ENCODE measurements around the gene KRTAP9-7.
"Not testable (repeated sequence)": the region's sequence is repeated elsewhere in the genome, so short reads cannot be mapped to it uniquely, and the experiment has no call there.

The KRTAP9-7 gene

GRCh38 chr17:41275648-41276190, at the start of gene KRTAP9-7:
TSS of gene KRTAP9-7 (plus strand) at chr17:41275698. CDS start at chr17:41275698, 0 bp downstream.
- not testable (repeated sequence) for DNase-seq (ENCODE audit: low spot score)

GRCh38 chr17:41226051-41226450, 49.4 kb upstream of the KRTAP9-7 start:
- DNase-seq (ENCODE audit: low spot score) = no peak

GRCh38 chr17:41226598-41227095, 48.9 kb upstream of the KRTAP9-7 start, which contains the start of gene KRTAP9-2:
TSS of gene KRTAP9-2 (plus strand) at chr17:41226648. CDS start at chr17:41226655, 7 bp downstream.
- not testable (repeated sequence) for DNase-seq (ENCODE audit: low spot score)

GRCh38 chr17:41230094-41230493, 45.4 kb upstream of the KRTAP9-7 start:
- no peak for DNase-seq (ENCODE audit: low spot score)

GRCh38 chr17:41231731-41232130, 43.8 kb upstream of the KRTAP9-7 start:
- no peak for DNase-seq (ENCODE audit: low spot score)

GRCh38 chr17:41232399-41233105, 42.9 kb upstream of the KRTAP9-7 start, which contains the start of gene KRTAP9-3:
TSS of gene KRTAP9-3 (plus strand) at chr17:41232449. CDS start at chr17:41232502, 53 bp downstream.
- DNase-seq (ENCODE audit: low spot score) = not testable (repeated sequence)

GRCh38 chr17:41237116-41237515, 38.4 kb upstream of the KRTAP9-7 start:
- not testable (repeated sequence) for DNase-seq (ENCODE audit: low spot score)

- not testable (repeated sequence) for DNase-seq (ENCODE audit: low spot score)
Measured at GRCh38 chr17:41237949-41238437, 37.5 kb upstream of the KRTAP9-7 start, which contains the start of gene KRTAP9-8. TSS of gene KRTAP9-8 (plus strand) at chr17:41237999. CDS start at chr17:41238052, 53 bp downstream.

GRCh38 chr17:41246995-41247787, 28.3 kb upstream of the KRTAP9-7 start:
- DNase-seq (ENCODE audit: low spot score) = not testable (repeated sequence)

GRCh38 chr17:41249637-41250240, 25.8 kb upstream of the KRTAP9-7 start, which contains the start of gene KRTAP9-4:
TSS of gene KRTAP9-4 (plus strand) at chr17:41249687. CDS start at chr17:41249721, 34 bp downstream.
- not testable (repeated sequence) for DNase-seq (ENCODE audit: low spot score)

- no peak for DNase-seq (ENCODE audit: low spot score)
Measured at GRCh38 chr17:41251261-41251660, 24.2 kb upstream of the KRTAP9-7 start.

- no peak for DNase-seq (ENCODE audit: low spot score)
Measured at GRCh38 chr17:41254861-41255260, 20.6 kb upstream of the KRTAP9-7 start.

- not testable (repeated sequence) for DNase-seq (ENCODE audit: low spot score)
Measured at GRCh38 chr17:41255381-41256290, 19.9 kb upstream of the KRTAP9-7 start, which contains the start of gene KRTAP9-9. TSS of gene KRTAP9-9 (plus strand) at chr17:41255384.

GRCh38 chr17:41256291-41256685, 19.2 kb upstream of the KRTAP9-7 start:
- no peak for DNase-seq (ENCODE audit: low spot score)

- no peak for DNase-seq (ENCODE audit: low spot score)
Measured at GRCh38 chr17:41258406-41258805, 17.1 kb upstream of the KRTAP9-7 start.

GRCh38 chr17:41263212-41263611, 12.3 kb upstream of the KRTAP9-7 start:
- DNase-seq (ENCODE audit: low spot score) = no peak

GRCh38 chr17:41264599-41264998, 10.9 kb upstream of the KRTAP9-7 start:
- no peak for DNase-seq (ENCODE audit: low spot score)

- no peak for DNase-seq (ENCODE audit: low spot score)
Measured at GRCh38 chr17:41265078-41265477, 10.4 kb upstream of the KRTAP9-7 start, which contains the start of gene KRTAP9-6. TSS of gene KRTAP9-6 (plus strand) at chr17:41265378. CDS start at chr17:41265378, 0 bp downstream.

GRCh38 chr17:41267711-41268110, 7.8 kb upstream of the KRTAP9-7 start:
- DNase-seq (ENCODE audit: low spot score) = no peak

- not testable (repeated sequence) for DNase-seq (ENCODE audit: low spot score)
Measured at GRCh38 chr17:41271323-41271722, 4.2 kb upstream of the KRTAP9-7 start.

Measured in LoVo (cell line).